MCF 10A (cell line): ENCODE data around the gene ALDH3B1. TPM values are rescaled to one million over a fixed set of nuclear protein-coding genes. Genes with fewer than 3 reads are reported as not detected.

ENCODE experiments used
- BruUV-seq: library from RNA; stranded (reverse); fragments of 400-500 nt; replicated peaks from 2 replicates; lab custom pipeline; 2021; lab: Mats Ljungman, UMichigan
- CTCF ChIA-PET: fragments of 300-600 bp; sonication (Branson Sonifier 250); formaldehyde crosslinking; extraction: SDS; loops from one replicate; lab custom pipeline; 2021; ENCODE audit warnings: antibody characterized with exemption, inconsistent platforms; lab: Yijun Ruan, JAX
- POLR2A ChIA-PET: fragments of 300-600, 350-650 bp; sonication (Branson Sonifier 250); formaldehyde crosslinking; extraction: SDS; loops from one replicate; lab custom pipeline; 2020; ENCODE audit warnings: antibody characterized with exemption, inconsistent platforms; lab: Yijun Ruan, JAX
- DNase-seq: peaks from one replicate; pipeline ENCODE4 v3.0.0-alpha.2; 2018; ENCODE audit not compliant: unreplicated experiment
- H3K27ac Mint-ChIP-seq: one replicate; pipeline ENCODE4 v1.8.0; 2022; ENCODE audit warnings: mild to moderate bottlenecking, low read depth, mixed read lengths; ENCODE audit not compliant: unreplicated experiment
- H3K27me3 Mint-ChIP-seq: one replicate; pipeline ENCODE4 v1.8.0; 2022; ENCODE audit warnings: mixed read lengths; ENCODE audit not compliant: insufficient read depth, unreplicated experiment
- H3K36me3 Mint-ChIP-seq: one replicate; pipeline ENCODE4 v1.8.0; 2022; ENCODE audit warnings: mild to moderate bottlenecking, moderate library complexity, mixed read lengths; ENCODE audit not compliant: insufficient read depth, unreplicated experiment
- H3K4me1 Mint-ChIP-seq: one replicate; pipeline ENCODE4 v1.8.0; 2022; ENCODE audit warnings: mixed read lengths; ENCODE audit not compliant: insufficient read depth, unreplicated experiment
- H3K4me3 Mint-ChIP-seq: one replicate; pipeline ENCODE4 v1.8.0; 2022; ENCODE audit warnings: mild to moderate bottlenecking, moderate library complexity, mixed read lengths; ENCODE audit not compliant: unreplicated experiment
- H3K9me3 Mint-ChIP-seq: one replicate; pipeline ENCODE4 v1.8.0; 2022; ENCODE audit warnings: mixed read lengths; ENCODE audit not compliant: unreplicated experiment
- intact Hi-C: fragments of 100-400 bp; cut with micrococcal nuclease; formaldehyde crosslinking; loops from 2 replicates; pipeline ENCODE4 v1.14.1; 2022
- total RNA-seq: library from RNA; stranded (reverse); gene quantifications from 2 replicates; pipeline ENCODE4 v1.2.3, GENCODE V29; 2022
- TF ChIP-seq, protein P1 (sequence below): fragments of 200-600 bp; IDR thresholded peaks from one replicate; pipeline ENCODE4 v1.8.0; 2022; ENCODE audit warnings: antibody characterized with exemption, mild to moderate bottlenecking; ENCODE audit not compliant: unreplicated experiment

ALDH3B1 gene
- total RNA-seq, 1 experiment from 2014 or later: 37.2 TPM

DNA sequence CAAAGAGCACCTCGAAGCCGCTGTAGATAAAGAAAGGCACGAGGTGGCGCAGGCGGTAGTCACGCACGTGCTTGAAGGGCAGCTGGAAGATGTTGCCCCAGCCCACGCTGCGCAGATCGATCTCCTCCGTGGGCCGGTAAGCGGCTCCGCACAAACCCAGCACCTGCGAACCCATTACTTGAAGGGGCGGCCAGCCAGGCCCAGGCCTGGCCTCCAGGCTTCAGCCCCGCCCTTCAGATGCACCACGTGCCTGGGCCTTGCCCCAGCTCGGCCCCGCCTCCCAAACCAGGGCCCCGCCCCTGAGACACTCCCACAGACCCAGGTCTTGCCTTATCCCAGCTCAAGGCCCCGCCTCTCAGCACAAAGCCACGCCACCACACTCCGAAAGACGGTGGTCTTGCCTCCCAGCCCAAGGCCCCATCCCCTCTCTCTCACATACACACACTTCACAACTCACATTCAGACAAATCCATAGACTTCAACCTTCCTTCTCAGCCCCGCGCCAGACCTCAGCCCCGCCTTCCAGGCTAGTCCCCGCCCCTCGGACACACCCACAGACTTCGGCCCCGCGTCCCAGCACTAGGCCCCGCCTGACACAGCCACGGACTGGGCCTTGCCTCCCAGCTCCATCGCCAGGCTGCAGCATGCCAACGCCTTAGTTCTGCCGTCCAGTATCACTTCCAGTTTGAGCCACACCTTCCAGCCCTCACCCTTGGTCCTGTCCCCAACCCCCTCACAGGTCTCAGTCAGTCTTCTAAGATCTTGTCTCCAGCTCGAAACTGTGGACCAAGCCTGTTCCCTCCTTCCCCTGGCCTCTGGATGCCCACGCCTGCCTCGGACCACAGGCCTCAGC is 13.3 kb upstream of the ALDH3B1 start:
- peak; percentile 46 for DNase-seq
- POLR2A ChIA-PET: interaction anchor here (0.6 to 1.2 kb wide), 2 partner anchors 11 to 18 kb away, joined by 3 read pairs; no protein-coding TSS in a partner anchor
- BruUV-seq: no TSS peak
- CTCF ChIA-PET: no interaction called here
- TF ChIP-seq, protein P1, sequence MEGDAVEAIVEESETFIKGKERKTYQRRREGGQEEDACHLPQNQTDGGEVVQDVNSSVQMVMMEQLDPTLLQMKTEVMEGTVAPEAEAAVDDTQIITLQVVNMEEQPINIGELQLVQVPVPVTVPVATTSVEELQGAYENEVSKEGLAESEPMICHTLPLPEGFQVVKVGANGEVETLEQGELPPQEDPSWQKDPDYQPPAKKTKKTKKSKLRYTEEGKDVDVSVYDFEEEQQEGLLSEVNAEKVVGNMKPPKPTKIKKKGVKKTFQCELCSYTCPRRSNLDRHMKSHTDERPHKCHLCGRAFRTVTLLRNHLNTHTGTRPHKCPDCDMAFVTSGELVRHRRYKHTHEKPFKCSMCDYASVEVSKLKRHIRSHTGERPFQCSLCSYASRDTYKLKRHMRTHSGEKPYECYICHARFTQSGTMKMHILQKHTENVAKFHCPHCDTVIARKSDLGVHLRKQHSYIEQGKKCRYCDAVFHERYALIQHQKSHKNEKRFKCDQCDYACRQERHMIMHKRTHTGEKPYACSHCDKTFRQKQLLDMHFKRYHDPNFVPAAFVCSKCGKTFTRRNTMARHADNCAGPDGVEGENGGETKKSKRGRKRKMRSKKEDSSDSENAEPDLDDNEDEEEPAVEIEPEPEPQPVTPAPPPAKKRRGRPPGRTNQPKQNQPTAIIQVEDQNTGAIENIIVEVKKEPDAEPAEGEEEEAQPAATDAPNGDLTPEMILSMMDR: no peak
- no peaks in the 10 kb centered on the region for H3K9me3 Mint-ChIP-seq
- intact Hi-C loops: no loop called here
- H3K36me3 Mint-ChIP-seq: peaks cover 9% of the 10 kb centered on the region
- no peak overlapping the region for H3K27ac Mint-ChIP-seq
- no peaks in the 10 kb centered on the region for H3K4me1 Mint-ChIP-seq
- H3K4me3 Mint-ChIP-seq: no peak overlapping the region
- H3K27me3 Mint-ChIP-seq: no peaks in the 10 kb centered on the region

DNA sequence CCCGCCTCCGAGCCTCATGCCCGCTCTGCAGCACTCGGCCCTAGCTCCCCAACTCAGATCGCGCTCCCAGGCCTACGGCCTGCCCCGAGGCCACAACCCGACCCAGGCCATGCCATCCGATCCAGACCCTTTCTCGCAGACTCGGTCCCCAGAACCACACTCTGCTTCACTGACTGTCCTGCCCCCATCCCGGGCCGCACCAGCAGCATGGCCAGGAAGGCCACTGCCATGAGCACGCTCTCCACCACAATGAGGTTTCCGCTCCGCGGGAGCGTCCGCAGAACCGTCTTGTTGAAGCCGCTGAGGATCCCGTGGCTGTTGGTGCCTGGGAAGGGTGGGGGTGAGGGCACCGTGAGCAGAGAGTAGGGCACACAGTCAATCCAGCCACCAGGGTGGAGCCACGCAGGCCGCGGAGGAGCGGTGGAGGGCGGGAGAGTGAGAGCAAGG is 12.6 kb upstream of the ALDH3B1 start:
- CTCF ChIA-PET: no interaction called here
- no TSS peak for BruUV-seq

DNA sequence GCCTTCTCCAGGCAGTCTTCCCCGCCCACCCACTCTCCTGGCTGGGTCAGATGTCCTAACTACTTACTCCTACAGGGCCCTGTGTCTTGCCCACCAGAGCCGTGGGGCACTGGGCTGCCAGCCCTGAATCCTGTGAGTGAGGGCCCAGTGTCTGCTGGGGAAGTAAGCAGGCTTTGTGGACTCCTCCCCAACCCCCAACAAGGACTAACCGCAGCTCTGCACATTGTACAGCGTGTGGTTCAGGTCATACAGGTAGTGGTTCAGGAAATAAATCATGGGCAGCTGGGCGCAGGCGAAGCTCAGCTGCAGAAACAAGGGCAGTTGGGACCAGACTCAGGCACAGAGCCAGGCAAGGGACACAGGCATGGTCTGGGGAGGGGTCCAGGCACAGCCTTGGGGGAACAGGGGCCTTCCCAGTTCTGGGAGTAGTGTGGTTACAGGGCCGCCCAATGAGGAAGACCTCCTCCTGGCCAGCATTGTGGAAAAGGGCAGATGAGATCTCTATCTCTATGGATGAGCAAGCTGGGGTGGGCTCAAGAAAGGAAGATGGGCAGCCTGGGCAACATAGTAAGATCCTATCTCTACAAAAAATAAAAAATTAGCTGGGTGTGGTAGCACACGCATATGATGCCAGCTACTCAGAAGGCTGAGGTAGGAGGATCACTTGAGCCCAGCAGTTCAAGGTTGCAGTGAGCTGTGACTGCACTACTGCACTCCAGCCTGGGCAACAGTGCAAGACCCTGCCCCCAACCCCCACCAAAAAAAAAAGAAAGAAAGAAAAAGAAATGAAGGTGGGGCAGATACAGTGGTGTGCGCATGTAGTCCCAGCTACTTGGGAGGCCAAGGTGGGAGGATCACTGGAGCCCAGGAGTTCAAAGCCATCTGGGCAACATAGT is 11.7 kb upstream of the ALDH3B1 start:
- H3K4me1 Mint-ChIP-seq: no peaks in the 10 kb centered on the region
- no TSS peak for BruUV-seq

More for the DNA sequence above, 12.6 kb upstream of the ALDH3B1 start:
- intact Hi-C loops: no loop called here
- POLR2A ChIA-PET: interaction anchor here (1.2 kb wide), 1 partner anchor 11 kb away, joined by 3 read pairs; no protein-coding TSS in a partner anchor
- Mint-ChIP-seq H3K27me3 (no peaks in the 10 kb centered on the region), H3K4me3 (no peak overlapping the region), H3K27ac (no peak overlapping the region), H3K36me3 (peaks cover 9% of the 10 kb centered on the region), H3K4me1 (no peaks in the 10 kb centered on the region), H3K9me3 (no peaks in the 10 kb centered on the region)
- no peak for DNase-seq
- TF ChIP-seq, protein P1: no peak

More for the DNA sequence above, 11.7 kb upstream of the ALDH3B1 start:
- H3K4me3 Mint-ChIP-seq: no peak overlapping the region
- H3K9me3 Mint-ChIP-seq: no peaks in the 10 kb centered on the region
- no peak for DNase-seq
- TF ChIP-seq, protein P1: no peak
- H3K36me3 Mint-ChIP-seq: peaks cover 9% of the 10 kb centered on the region
- CTCF ChIA-PET: interaction anchor here (0.6 kb wide), 1 partner anchor 118 kb away, joined by 3 read pairs; no protein-coding TSS in a partner anchor
- H3K27ac Mint-ChIP-seq: no peak overlapping the region
- POLR2A ChIA-PET: interaction anchor here (1.2 kb wide), 1 partner anchor 10 kb away, joined by 3 read pairs; no protein-coding TSS in a partner anchor
- intact Hi-C loops: no loop called here
- no peaks in the 10 kb centered on the region for H3K27me3 Mint-ChIP-seq
